H9 (cell line): ENCODE results near the gene FOXN1. TPM values are rescaled to one million over a fixed set of nuclear protein-coding genes. Genes with fewer than 3 reads are reported as not detected.

Experiments used
- DNase-seq: peaks from one replicate; pipeline ENCODE4 v3.0.0-alpha.2; 2017
- H2AFZ ChIP-seq: one replicate; pipeline ENCODE4 v1.6.1; 2013; ENCODE audit warnings: mild to moderate bottlenecking, low read length, control low read depth, moderate library complexity
- H2AK5ac ChIP-seq: 2 replicates; pipeline ENCODE4 v1.6.1; 2013; ENCODE audit warnings: low read length, control low read depth, mixed read lengths; ENCODE audit not compliant: insufficient read length
- H2BK120ac ChIP-seq: one replicate; pipeline ENCODE4 v1.6.1; 2013; ENCODE audit warnings: low read depth, mild to moderate bottlenecking, low read length, control low read depth, inconsistent platforms; ENCODE audit not compliant: poor library complexity, severe bottlenecking
- H2BK12ac ChIP-seq: 2 replicates; pipeline ENCODE4 v1.6.1; 2013; ENCODE audit warnings: low read length, control low read depth, mixed read lengths, low read depth; ENCODE audit not compliant: insufficient read length
- H2BK15ac ChIP-seq: 2 replicates; pipeline ENCODE4 v1.6.1; 2013; ENCODE audit warnings: low read depth, low read length, control low read depth
- H2BK20ac ChIP-seq: one replicate; pipeline ENCODE4 v1.6.1; 2013; ENCODE audit warnings: low read depth, mild to moderate bottlenecking, low read length, control low read depth, inconsistent platforms; ENCODE audit not compliant: poor library complexity, severe bottlenecking
- H2BK5ac ChIP-seq: 2 replicates; pipeline ENCODE4 v1.6.1; 2013; ENCODE audit warnings: low read length, control low read depth, mixed read lengths; ENCODE audit not compliant: insufficient read length
- H3K14ac ChIP-seq: 2 replicates; pipeline ENCODE4 v1.6.1; 2013; ENCODE audit warnings: low read length, control low read depth; ENCODE audit not compliant: insufficient read depth
- H3K18ac ChIP-seq: 2 replicates; pipeline ENCODE4 v1.6.1; 2013; ENCODE audit warnings: low read depth, mild to moderate bottlenecking, mixed read lengths, low read length, control low read depth; ENCODE audit not compliant: insufficient read length
- H3K23ac ChIP-seq: 2 replicates; pipeline ENCODE4 v1.6.1; 2013; ENCODE audit warnings: low read length, control low read depth, mixed read lengths, low read depth; ENCODE audit not compliant: insufficient read length
- H3K23me2 ChIP-seq: 2 replicates; pipeline ENCODE4 v1.6.1; 2013; ENCODE audit warnings: low read depth, mild to moderate bottlenecking, mixed read lengths, low read length, control low read depth; ENCODE audit not compliant: insufficient read length, poor library complexity, severe bottlenecking
- H3K27ac ChIP-seq: 2 replicates; pipeline ENCODE4 v1.5.1; 2013; ENCODE audit warnings: low read length, control low read depth, mixed read lengths, low read depth; ENCODE audit not compliant: insufficient read length
- H3K27me3 ChIP-seq: 2 replicates; pipeline ENCODE4 v1.6.1; 2013; ENCODE audit warnings: low read length, control low read depth, inconsistent platforms; ENCODE audit not compliant: insufficient read depth
- H3K4ac ChIP-seq: 2 replicates; pipeline ENCODE4 v1.6.1; 2013; ENCODE audit warnings: low read depth, mild to moderate bottlenecking, control low read depth, inconsistent platforms, low read length, moderate library complexity
- H3K4me1 ChIP-seq: 2 replicates; pipeline ENCODE4 v1.6.1; 2013; ENCODE audit warnings: low read length, control low read depth, inconsistent platforms; ENCODE audit not compliant: insufficient read depth
- H3K4me2 ChIP-seq: 2 replicates; pipeline ENCODE4 v1.6.1; 2013; ENCODE audit warnings: low read length, control low read depth, mixed read lengths; ENCODE audit not compliant: insufficient read length, insufficient read depth
- H3K56ac ChIP-seq: 2 replicates; pipeline ENCODE4 v1.6.1; 2013; ENCODE audit warnings: low read depth, mild to moderate bottlenecking, mixed read lengths, low read length, control low read depth; ENCODE audit not compliant: insufficient read length
- H3K79me1 ChIP-seq: 2 replicates; pipeline ENCODE4 v1.6.1; 2013; ENCODE audit warnings: low read depth, mild to moderate bottlenecking, moderate library complexity, low read length, control low read depth, inconsistent platforms; ENCODE audit not compliant: insufficient read depth, poor library complexity, severe bottlenecking
- H3K79me2 ChIP-seq: 2 replicates; pipeline ENCODE4 v1.6.1; 2013; ENCODE audit warnings: low read length, control low read depth, inconsistent platforms; ENCODE audit not compliant: insufficient read depth
- H3K9ac ChIP-seq: 2 replicates; pipeline ENCODE4 v1.6.1; 2013; ENCODE audit warnings: low read length, control low read depth, mixed read lengths; ENCODE audit not compliant: insufficient read length; ENCODE audit errors: extremely low read depth
- H3K9me3 ChIP-seq: one replicate; pipeline ENCODE4 v1.6.1; 2013; ENCODE audit warnings: low read depth, low read length, inconsistent platforms; ENCODE audit not compliant: control insufficient read depth
- H3T11ph ChIP-seq: one replicate; pipeline ENCODE4 v1.6.1; 2013; ENCODE audit warnings: mild to moderate bottlenecking, low read length, control low read depth, inconsistent platforms
- H4K20me1 ChIP-seq: one replicate; pipeline ENCODE4 v1.6.1; 2013; ENCODE audit not compliant: control insufficient read depth, insufficient read length, insufficient read depth
- H4K5ac ChIP-seq: 2 replicates; pipeline ENCODE4 v1.6.1; 2013; ENCODE audit warnings: low read depth, mild to moderate bottlenecking, mixed read lengths, low read length, control low read depth; ENCODE audit not compliant: insufficient read length
- H4K8ac ChIP-seq: replicated peaks from 2 replicates; pipeline ENCODE4 v1.6.1; 2013; ENCODE audit warnings: low read length, control low read depth, mixed read lengths, low read depth; ENCODE audit not compliant: insufficient read length
- H4K91ac ChIP-seq: 2 replicates; pipeline ENCODE4 v1.6.1; 2013; ENCODE audit warnings: low read depth, mild to moderate bottlenecking, moderate library complexity, mixed read lengths, low read length, control low read depth; ENCODE audit not compliant: insufficient read length
- H3K27ac Mint-ChIP-seq, 3 experiments: 2 replicates in 2 of 3; 3 replicates in 1 of 3; pipeline ENCODE4 v1.8.0; 2020 to 2021; ENCODE audit warnings: mixed read lengths in 3 of 3, mild to moderate bottlenecking in 1 of 3, moderate library complexity in 1 of 3
- H3K27me3 Mint-ChIP-seq: 2 replicates; pipeline ENCODE4 v1.8.0; 2021; ENCODE audit warnings: low read depth, mild to moderate bottlenecking, moderate library complexity, mixed read lengths
- H3K36me3 Mint-ChIP-seq, 3 experiments: 2 replicates in 2 of 3; 3 replicates in 1 of 3; pipeline ENCODE4 v1.8.0; 2020 to 2021; ENCODE audit warnings: low read depth in 3 of 3, mixed read lengths in 3 of 3; ENCODE audit not compliant: insufficient read depth in 1 of 3
- H3K4me1 Mint-ChIP-seq, 2 experiments: 2 replicates each; pipeline ENCODE4 v1.8.0; 2020; ENCODE audit warnings: mixed read lengths in 2 of 2
- H3K4me3 Mint-ChIP-seq, 2 experiments: 2 replicates in 1 of 2; 3 replicates in 1 of 2; pipeline ENCODE4 v1.8.0; 2020 to 2021; ENCODE audit warnings: mild to moderate bottlenecking in 2 of 2, mixed read lengths in 2 of 2, moderate library complexity in 1 of 2
- H3K9me3 Mint-ChIP-seq, 2 experiments: 2 replicates in 1 of 2; 3 replicates in 1 of 2; pipeline ENCODE4 v1.8.0; 2020; ENCODE audit warnings: mild to moderate bottlenecking in 2 of 2, mixed read lengths in 2 of 2, moderate library complexity in 1 of 2
- CTCF ChIP-seq: fragments of 200-600 bp; sonication (generic); conservative IDR thresholded peaks from 3 replicates; pipeline ENCODE4 v1.8.0; 2021; ENCODE audit warnings: antibody characterized with exemption, mild to moderate bottlenecking
- WGBS: extraction: QIAGEN DNeasy Blood & Tissue Kit; methylation state at CpG from one replicate; pipeline ENCODE4 v1.1.7; 2013; ENCODE audit warnings: missing lambda C conversion rate, low lambda C conversion rate, mixed read lengths; ENCODE audit not compliant: insufficient read length; ENCODE audit errors: extremely low coverage; 5-methylcytosine and 5-hydroxymethylcytosine counted together
- total RNA-seq: library from RNA; stranded (reverse); gene quantifications from 2 replicates; pipeline ENCODE4 v1.2.1, GENCODE V29; 2021

FOXN1 gene
- total RNA-seq, 1 experiment from 2014 or later, result not detected

- H3K79me2 ChIP-seq, result no peaks in the 10 kb centered on the region
- no peak overlapping the region for H3K56ac ChIP-seq
- WGBS, result no CpG with 5 or more reads among the region's 25 CpGs
- no peaks in the 10 kb centered on the region for H3K4me1 ChIP-seq
- no peaks in the 10 kb centered on the region for H3K27me3 ChIP-seq
- H2AK5ac ChIP-seq, result no peak overlapping the region
- no peak overlapping the region for H2BK12ac ChIP-seq
- H2BK20ac ChIP-seq, result no peak overlapping the region
- H3K4me2 ChIP-seq, result no peak overlapping the region
- no peaks in the 10 kb centered on the region for H3K9me3 ChIP-seq
- Mint-ChIP-seq H3K9me3 (no peaks in the 10 kb centered on the region), H3K4me1 (peaks cover 5 to 23% of the 10 kb centered on the region in 2 experiments), H3K27me3 (peaks cover 2% of the 10 kb centered on the region), H3K27ac (no peak overlapping the region; a peak in 1 of 7 replicates), H3K4me3 (peak overlapping the region in 1 of 2 experiments; percentile 41; a peak in 1 of 5 replicates), H3K36me3 (no peaks in the 10 kb centered on the region)
- no peak overlapping the region for H2AFZ ChIP-seq
- no peak for TF ChIP-seq CTCF
- H3K14ac ChIP-seq, result no peak overlapping the region
- no peak overlapping the region for H3T11ph ChIP-seq
- no peak overlapping the region for H2BK5ac ChIP-seq
- no peaks in the 10 kb centered on the region for H3K23me2 ChIP-seq
- no peak overlapping the region for H3K23ac ChIP-seq
- H4K20me1 ChIP-seq, result no peaks in the 10 kb centered on the region
- H3K4ac ChIP-seq, result no peak overlapping the region
- no peak overlapping the region for H3K27ac ChIP-seq
- no peak overlapping the region for H3K9ac ChIP-seq
- no peak overlapping the region for H2BK120ac ChIP-seq
- no peak for DNase-seq
- no peak overlapping the region for H3K18ac ChIP-seq
- no peaks in the 10 kb centered on the region for H3K79me1 ChIP-seq
- H2BK15ac ChIP-seq, result no peak overlapping the region
- no peak overlapping the region for H4K5ac ChIP-seq
- H4K8ac ChIP-seq, result no peak overlapping the region
- H4K91ac ChIP-seq, result no peak overlapping the region
Observed at GRCh38 chr17:28524476-28525424, 18.6 kb downstream of the FOXN1 start.
